ENCODE results near the gene C11orf24.

C11orf24 gene

DNA sequence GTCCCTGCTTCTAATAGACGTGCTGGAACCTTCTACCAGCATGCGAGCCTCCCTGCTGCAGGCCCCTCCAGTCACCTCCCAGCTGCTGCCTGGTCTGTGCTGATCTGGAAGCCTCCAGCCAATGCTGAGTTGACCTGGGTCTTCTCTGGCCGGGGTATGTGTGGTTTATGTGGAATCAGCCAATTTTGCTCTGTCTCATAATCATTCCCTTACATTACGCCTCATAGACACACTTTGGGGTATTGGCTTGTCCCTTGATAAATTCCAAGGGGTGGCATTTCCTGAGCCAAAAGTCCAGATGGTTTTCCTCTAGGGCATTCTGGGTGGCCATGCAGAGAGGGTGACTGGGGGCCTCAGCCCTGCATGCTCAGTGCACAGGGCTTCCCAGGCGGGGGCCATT is 50.4 kb downstream of the C11orf24 start:
- Histone ChIP-seq H3K9ac (ENCODE audit: low read length) (no peak overlapping the region), H3K9me3 (replicated peaks; ENCODE audit: insufficient read depth, low read length) (no peaks in the 10 kb centered on the region), H3K27ac (ENCODE audit: low read length) (no peak overlapping the region), H3K4me2 (ENCODE audit: low read depth, low read length) (no peak overlapping the region), H3K79me2 (ENCODE audit: low read length) (no peaks in the 10 kb centered on the region), H2AFZ (ENCODE audit: low read length) (no peak overlapping the region), H3K27me3 (replicated peaks; ENCODE audit: insufficient read depth, low read length) (peaks cover 8% of the 10 kb centered on the region; the same call in 1 of the 2 replicates), H4K20me1 (ENCODE audit: insufficient read depth, low read length) (no peaks in the 10 kb centered on the region), H3K4me3 (ENCODE audit: low read length) (no peak overlapping the region), H3F3A (ENCODE audit: insufficient read depth, low read length) (peaks cover 5% of the 10 kb centered on the region; the same call in 1 of the 2 replicates), H3K36me3 (replicated peaks; ENCODE audit: insufficient read depth, low read length) (no peaks in the 10 kb centered on the region), H3K4me1 (ENCODE audit: low read length) (no peaks in the 10 kb centered on the region), H3K9me2 (replicated peaks; ENCODE audit: insufficient read depth, low read length) (no peaks in the 10 kb centered on the region)
- TF ChIP-seq EZH2 (optimal IDR thresholded peaks at IDR 0.05; ENCODE audit: low read depth, low read length) = no peak
- TF ChIP-seq, protein P1, sequence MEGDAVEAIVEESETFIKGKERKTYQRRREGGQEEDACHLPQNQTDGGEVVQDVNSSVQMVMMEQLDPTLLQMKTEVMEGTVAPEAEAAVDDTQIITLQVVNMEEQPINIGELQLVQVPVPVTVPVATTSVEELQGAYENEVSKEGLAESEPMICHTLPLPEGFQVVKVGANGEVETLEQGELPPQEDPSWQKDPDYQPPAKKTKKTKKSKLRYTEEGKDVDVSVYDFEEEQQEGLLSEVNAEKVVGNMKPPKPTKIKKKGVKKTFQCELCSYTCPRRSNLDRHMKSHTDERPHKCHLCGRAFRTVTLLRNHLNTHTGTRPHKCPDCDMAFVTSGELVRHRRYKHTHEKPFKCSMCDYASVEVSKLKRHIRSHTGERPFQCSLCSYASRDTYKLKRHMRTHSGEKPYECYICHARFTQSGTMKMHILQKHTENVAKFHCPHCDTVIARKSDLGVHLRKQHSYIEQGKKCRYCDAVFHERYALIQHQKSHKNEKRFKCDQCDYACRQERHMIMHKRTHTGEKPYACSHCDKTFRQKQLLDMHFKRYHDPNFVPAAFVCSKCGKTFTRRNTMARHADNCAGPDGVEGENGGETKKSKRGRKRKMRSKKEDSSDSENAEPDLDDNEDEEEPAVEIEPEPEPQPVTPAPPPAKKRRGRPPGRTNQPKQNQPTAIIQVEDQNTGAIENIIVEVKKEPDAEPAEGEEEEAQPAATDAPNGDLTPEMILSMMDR (IDR thresholded peaks at IDR 0.05; ENCODE audit: low read length) = no peak
- TF ChIP-seq EZH2phosphoT487 (IDR thresholded peaks at IDR 0.05; ENCODE audit: low read length) = no peak
- DNase-seq = no peak

DNA sequence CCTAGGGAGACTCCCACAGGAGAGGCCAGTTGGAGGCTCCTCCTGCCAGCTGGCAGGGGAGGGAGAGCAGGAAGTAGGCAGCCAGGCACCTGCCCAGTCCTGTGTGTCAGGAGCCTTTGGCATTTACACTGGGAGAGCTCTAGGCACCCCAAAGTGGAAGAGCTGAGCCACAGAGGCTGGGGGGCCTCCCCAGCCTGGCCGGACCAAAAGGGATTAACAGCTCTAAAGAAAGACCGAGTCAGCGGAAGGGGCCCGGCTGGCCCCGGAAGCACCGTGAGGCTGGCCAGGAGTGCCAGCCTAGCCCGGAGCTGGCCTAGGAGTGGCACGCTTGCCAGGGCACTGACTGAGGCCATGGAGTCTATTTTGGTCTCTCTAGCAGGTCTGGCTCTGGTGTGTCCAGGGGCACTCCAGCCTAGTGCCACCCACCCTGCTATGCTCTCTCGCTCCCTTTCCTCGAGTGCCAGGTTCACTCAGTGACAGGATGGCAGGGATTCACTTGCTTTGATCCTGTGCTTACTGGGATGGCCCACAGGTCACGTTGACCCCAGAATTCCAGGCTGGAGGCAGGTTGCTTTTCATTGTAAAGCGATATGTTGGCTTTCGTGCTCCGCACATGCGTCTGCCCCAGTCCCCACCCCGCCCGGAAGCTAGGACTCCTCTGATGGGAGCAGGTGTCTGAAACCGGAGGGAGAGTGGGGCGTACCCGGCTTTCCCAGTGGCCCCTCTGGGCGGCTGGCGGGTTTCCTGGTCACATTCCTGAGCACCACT is 55.4 kb downstream of the C11orf24 start:
- TF ChIP-seq EZH2phosphoT487 (IDR thresholded peaks at IDR 0.05; ENCODE audit: low read length) (no peak), EZH2 (optimal IDR thresholded peaks at IDR 0.05; ENCODE audit: low read depth, low read length) (no peak)
- TF ChIP-seq, protein P1 (IDR thresholded peaks at IDR 0.05; ENCODE audit: low read length) = no peak
- Histone ChIP-seq H3K36me3 (replicated peaks; ENCODE audit: insufficient read depth, low read length) (no peaks in the 10 kb centered on the region), H3F3A (ENCODE audit: insufficient read depth, low read length) (peaks cover 4% of the 10 kb centered on the region; the same call in 1 of the 2 replicates), H3K27ac (ENCODE audit: low read length) (no peak overlapping the region), H3K9me2 (replicated peaks; ENCODE audit: insufficient read depth, low read length) (no peaks in the 10 kb centered on the region), H4K20me1 (ENCODE audit: insufficient read depth, low read length) (no peaks in the 10 kb centered on the region), H3K9ac (ENCODE audit: low read length) (no peak overlapping the region), H2AFZ (ENCODE audit: low read length) (no peak overlapping the region), H3K4me2 (ENCODE audit: low read depth, low read length) (no peak overlapping the region), H3K4me3 (ENCODE audit: low read length) (no peak overlapping the region), H3K9me3 (replicated peaks; ENCODE audit: insufficient read depth, low read length) (no peaks in the 10 kb centered on the region), H3K79me2 (ENCODE audit: low read length) (peaks cover 13% of the 10 kb centered on the region), H3K27me3 (replicated peaks; ENCODE audit: insufficient read depth, low read length) (peaks cover 11% of the 10 kb centered on the region; the same call in 1 of the 2 replicates), H3K4me1 (ENCODE audit: low read length) (0 out of 2 replicates have a peak, but pooled peaks cover 4% of the 10 kb centered on the region)
- no peak for DNase-seq

DNA sequence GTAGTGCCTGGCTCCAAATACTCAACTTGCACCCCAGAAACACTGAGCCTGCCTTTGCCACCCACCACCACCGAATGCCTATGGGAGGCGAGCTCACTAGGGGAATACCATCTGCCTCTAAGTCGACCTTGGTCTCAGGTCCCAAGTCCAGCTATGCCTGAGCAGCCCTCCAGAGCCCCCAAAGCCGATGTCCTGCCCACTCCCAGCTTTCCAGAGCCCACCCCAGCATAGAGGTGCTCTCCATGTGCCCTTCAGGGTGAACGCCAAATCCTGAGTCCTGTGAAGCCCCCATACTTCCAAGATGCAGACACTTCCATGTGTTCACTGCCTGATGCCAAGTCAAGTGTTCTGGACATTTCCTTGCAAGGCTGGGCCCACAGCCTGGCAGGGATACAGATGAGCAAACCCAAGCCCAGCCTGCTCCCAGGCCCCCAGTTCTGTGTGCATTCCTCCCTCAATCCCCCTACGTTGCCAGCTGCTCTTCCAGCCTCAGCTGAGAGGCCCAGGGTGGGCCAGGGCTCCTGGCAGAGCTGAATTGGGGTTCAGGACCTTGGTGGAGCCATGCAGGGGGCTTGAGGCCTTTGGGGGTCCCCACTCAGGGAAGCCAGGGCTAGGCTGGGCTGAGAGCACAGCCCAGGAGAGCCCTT is 56.1 kb downstream of the C11orf24 start:
- Histone ChIP-seq H3K9me2 (replicated peaks; ENCODE audit: insufficient read depth, low read length) (no peaks in the 10 kb centered on the region), H3K27ac (ENCODE audit: low read length) (no peak overlapping the region), H2AFZ (ENCODE audit: low read length) (no peak overlapping the region), H3K36me3 (replicated peaks; ENCODE audit: insufficient read depth, low read length) (no peaks in the 10 kb centered on the region), H3K27me3 (replicated peaks; ENCODE audit: insufficient read depth, low read length) (peaks cover 11% of the 10 kb centered on the region; the same call in 1 of the 2 replicates), H3K4me2 (ENCODE audit: low read depth, low read length) (no peak overlapping the region), H3K79me2 (ENCODE audit: low read length) (peaks cover 20% of the 10 kb centered on the region), H3K9ac (ENCODE audit: low read length) (no peak overlapping the region), H4K20me1 (ENCODE audit: insufficient read depth, low read length) (no peaks in the 10 kb centered on the region), H3K4me1 (ENCODE audit: low read length) (peaks cover 10% of the 10 kb centered on the region; the same call in 1 of the 2 replicates), H3F3A (ENCODE audit: insufficient read depth, low read length) (peaks cover 4% of the 10 kb centered on the region; the same call in 1 of the 2 replicates), H3K4me3 (ENCODE audit: low read length) (no peak overlapping the region), H3K9me3 (replicated peaks; ENCODE audit: insufficient read depth, low read length) (no peaks in the 10 kb centered on the region)
- no peak for DNase-seq
- TF ChIP-seq EZH2phosphoT487 (IDR thresholded peaks at IDR 0.05; ENCODE audit: low read length) (no peak), EZH2 (optimal IDR thresholded peaks at IDR 0.05; ENCODE audit: low read depth, low read length) (no peak)
- TF ChIP-seq, protein P1 (IDR thresholded peaks at IDR 0.05; ENCODE audit: low read length) = no peak
